ENCODE results near the gene KLHL29. TPM values are rescaled to one million over a fixed set of nuclear protein-coding genes. Genes with fewer than 3 reads are reported as not detected.

The KLHL29 gene
- total RNA-seq, 1 experiment from 2014 or later: 1.9 TPM

DNA sequence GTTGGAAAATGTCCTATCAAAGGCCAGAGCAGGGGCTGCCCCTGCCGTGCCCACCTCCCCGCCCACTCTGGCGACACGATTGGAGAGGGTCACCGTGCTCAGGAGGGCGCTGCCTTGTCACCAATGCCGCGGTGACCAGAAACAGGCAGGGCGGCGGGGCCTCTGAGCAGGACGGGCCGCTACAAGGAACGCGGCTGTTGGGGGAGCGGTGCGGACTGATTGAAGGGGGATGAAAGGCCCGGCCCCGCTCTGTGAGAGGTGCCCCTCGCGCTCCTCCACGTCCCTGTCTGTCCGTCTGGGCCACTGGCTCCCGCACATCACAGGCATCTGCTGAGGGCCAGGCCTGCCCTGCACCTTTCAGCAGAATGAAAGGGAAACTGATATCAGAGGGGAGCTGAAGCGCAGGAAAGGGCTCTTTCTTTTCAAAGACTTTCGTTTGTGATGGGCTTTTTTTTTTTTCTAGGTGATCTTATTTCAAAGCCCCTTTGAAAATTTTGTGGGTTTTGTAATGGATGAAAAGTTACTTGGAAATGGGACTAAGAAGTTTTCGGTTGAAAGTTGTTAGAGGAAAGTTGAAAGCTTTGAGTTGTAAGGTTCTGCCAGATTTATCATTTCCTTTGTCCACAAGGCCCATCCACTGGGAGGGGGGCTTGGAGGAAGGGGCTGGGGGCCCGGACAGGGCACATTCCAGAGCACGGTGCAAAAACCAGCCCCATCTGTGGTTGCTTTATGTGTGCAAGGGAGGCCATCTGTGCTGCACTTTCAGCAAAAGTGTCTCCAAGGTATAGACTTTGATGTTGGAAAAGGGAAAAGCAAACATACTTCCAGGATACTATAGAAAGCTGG, 244.2 kb downstream of the KLHL29 start:
- H3K4me3 ChIP-seq: no peak overlapping the region
- H3K36me3 ChIP-seq: no peaks in the 10 kb centered on the region
- no peak for DNase-seq (ENCODE audit: low read depth in 1 of 2, low spot score in 2 of 2)
- peaks cover 2% of the 10 kb centered on the region; the same call in 1 of the 2 replicates for H3K9me3 ChIP-seq (replicated peaks)
- no peaks in the 10 kb centered on the region for H3K4me1 ChIP-seq (replicated peaks)
- H3K27ac ChIP-seq: no peak overlapping the region
- H3K27me3 ChIP-seq (replicated peaks): no peaks in the 10 kb centered on the region

- Histone ChIP-seq H3K36me3 (no peaks in the 10 kb centered on the region), H3K9me3 (replicated peaks) (no peaks in the 10 kb centered on the region), H3K27me3 (replicated peaks) (no peaks in the 10 kb centered on the region), H3K27ac (no peak overlapping the region), H3K4me3 (no peak overlapping the region), H3K4me1 (replicated peaks) (no peaks in the 10 kb centered on the region)
- DNase-seq (ENCODE audit: low read depth in 1 of 2, low spot score in 2 of 2): no peak
Measured at GRCh38 chr2:23629772-23630480, 244.9 kb downstream of the KLHL29 start.

DNA sequence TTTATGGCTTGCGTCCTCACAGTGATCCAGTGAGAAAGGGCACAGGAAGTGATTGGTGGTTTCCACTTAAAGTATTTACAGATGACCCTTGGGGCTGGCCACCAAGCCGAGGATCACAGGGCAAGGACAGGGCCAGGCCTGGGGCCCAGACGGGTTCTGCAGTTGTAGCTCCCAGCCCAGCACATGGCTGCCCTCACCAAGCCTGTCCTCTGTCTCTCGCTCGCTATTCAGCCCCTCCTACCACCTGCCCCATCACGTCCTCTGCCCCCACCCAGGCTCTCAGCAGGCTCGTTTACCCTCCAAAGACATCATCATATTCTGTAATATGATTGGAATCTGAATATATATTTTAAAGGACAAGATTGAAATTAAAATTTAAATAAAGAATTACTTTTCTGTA, 246.0 kb downstream of the KLHL29 start:
- Histone ChIP-seq H3K9me3 (replicated peaks) (no peaks in the 10 kb centered on the region), H3K4me1 (replicated peaks) (no peaks in the 10 kb centered on the region), H3K4me3 (no peak overlapping the region), H3K36me3 (no peaks in the 10 kb centered on the region), H3K27me3 (replicated peaks) (no peaks in the 10 kb centered on the region), H3K27ac (no peak overlapping the region)
- no peak for DNase-seq (ENCODE audit: low read depth in 1 of 2, low spot score in 2 of 2)

- Histone ChIP-seq H3K27me3 (replicated peaks) (no peaks in the 10 kb centered on the region), H3K9me3 (replicated peaks) (no peaks in the 10 kb centered on the region), H3K36me3 (no peaks in the 10 kb centered on the region), H3K4me1 (replicated peaks) (no peaks in the 10 kb centered on the region), H3K27ac (no peak overlapping the region), H3K4me3 (no peak overlapping the region)
- no peak for DNase-seq (ENCODE audit: low read depth in 1 of 2, low spot score in 2 of 2)
Measured at GRCh38 chr2:23631389-23631788, 246.4 kb downstream of the KLHL29 start.

DNA sequence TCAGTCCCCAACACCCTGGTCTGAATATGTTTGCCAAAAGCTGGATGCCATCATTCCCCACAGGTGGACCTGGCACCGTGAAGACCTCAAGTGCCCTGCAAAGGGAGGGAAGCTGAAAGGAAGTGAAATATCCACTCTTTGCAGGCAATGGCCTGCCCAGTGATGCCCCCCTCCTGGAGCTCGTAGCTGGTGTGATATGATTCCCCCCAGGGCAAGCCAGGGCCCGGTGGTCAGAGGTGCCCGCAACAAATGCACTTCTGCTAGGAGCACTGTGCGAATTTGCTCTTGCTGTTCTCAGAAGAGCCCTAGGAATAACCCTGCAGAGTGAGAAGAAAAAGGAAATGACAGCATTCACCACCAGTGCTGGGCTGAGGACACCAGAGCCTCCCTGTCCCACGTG, 247.4 kb downstream of the KLHL29 start:
- Histone ChIP-seq H3K36me3 (no peaks in the 10 kb centered on the region), H3K9me3 (replicated peaks) (no peaks in the 10 kb centered on the region)

GRCh38 chr2:23632831-23633395, 247.9 kb downstream of the KLHL29 start:
- no peaks in the 10 kb centered on the region for H3K27me3 ChIP-seq (replicated peaks)
- DNase-seq (ENCODE audit: low read depth in 1 of 2, low spot score in 2 of 2): no peak
- H3K4me1 ChIP-seq (replicated peaks): peaks cover 3% of the 10 kb centered on the region; the same call in 1 of the 2 replicates
- H3K9me3 ChIP-seq (replicated peaks): no peaks in the 10 kb centered on the region
- H3K27ac ChIP-seq: no peak overlapping the region
- no peak overlapping the region for H3K4me3 ChIP-seq
- H3K36me3 ChIP-seq: no peaks in the 10 kb centered on the region

More for the DNA sequence above, 247.4 kb downstream of the KLHL29 start:
- Histone ChIP-seq H3K4me3 (no peak overlapping the region), H3K27ac (no peak overlapping the region), H3K4me1 (replicated peaks) (peaks cover 3% of the 10 kb centered on the region; the same call in 1 of the 2 replicates), H3K27me3 (replicated peaks) (no peaks in the 10 kb centered on the region)
- no peak for DNase-seq (ENCODE audit: low read depth in 1 of 2, low spot score in 2 of 2)

- H3K36me3 ChIP-seq: no peaks in the 10 kb centered on the region
- H3K27me3 ChIP-seq (replicated peaks): no peaks in the 10 kb centered on the region
- H3K4me3 ChIP-seq: no peak overlapping the region
- peaks cover 3% of the 10 kb centered on the region; the same call in 1 of the 2 replicates for H3K4me1 ChIP-seq (replicated peaks)
- H3K27ac ChIP-seq: no peak overlapping the region
- no peak for DNase-seq (ENCODE audit: low read depth in 1 of 2, low spot score in 2 of 2)
- no peaks in the 10 kb centered on the region for H3K9me3 ChIP-seq (replicated peaks)
Measured at GRCh38 chr2:23633966-23634365, 249.0 kb downstream of the KLHL29 start.

- DNase-seq (ENCODE audit: low read depth in 1 of 2, low spot score in 2 of 2): no peak
- H3K27me3 ChIP-seq (replicated peaks): no peaks in the 10 kb centered on the region
- H3K4me3 ChIP-seq: no peak overlapping the region
- no peak overlapping the region for H3K27ac ChIP-seq
- H3K36me3 ChIP-seq: no peaks in the 10 kb centered on the region
- peaks cover 3% of the 10 kb centered on the region; the same call in 1 of the 2 replicates for H3K4me1 ChIP-seq (replicated peaks)
- no peaks in the 10 kb centered on the region for H3K9me3 ChIP-seq (replicated peaks)
Measured at GRCh38 chr2:23635442-23636340, 250.7 kb downstream of the KLHL29 start.

DNA sequence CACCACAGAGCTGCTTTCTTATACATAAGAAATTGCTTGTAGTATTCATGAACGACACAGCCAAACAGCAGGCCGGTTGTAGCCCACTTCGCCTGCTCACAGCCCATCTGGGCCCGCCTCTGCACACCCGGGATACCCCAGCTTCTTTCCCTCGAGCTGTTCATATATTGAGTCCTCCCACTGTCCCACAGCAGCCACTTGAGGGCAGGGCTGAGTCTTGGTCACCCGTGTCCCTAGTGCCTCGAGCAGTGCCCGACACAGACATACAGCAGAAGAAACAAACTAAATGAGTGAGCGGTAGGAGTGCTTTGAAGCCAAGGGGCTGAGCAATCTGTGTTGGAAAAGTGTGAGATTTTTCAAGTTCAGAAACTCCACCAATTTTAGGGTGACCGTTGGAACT, 251.4 kb downstream of the KLHL29 start:
- Histone ChIP-seq H3K36me3 (no peaks in the 10 kb centered on the region), H3K4me1 (replicated peaks) (peaks cover 3% of the 10 kb centered on the region; the same call in 1 of the 2 replicates), H3K27me3 (replicated peaks) (no peaks in the 10 kb centered on the region), H3K27ac (no peak overlapping the region), H3K4me3 (no peak overlapping the region), H3K9me3 (replicated peaks) (no peaks in the 10 kb centered on the region)
- DNase-seq (ENCODE audit: low read depth in 1 of 2, low spot score in 2 of 2): no peak

- no peaks in the 10 kb centered on the region for H3K9me3 ChIP-seq (replicated peaks)
- no peaks in the 10 kb centered on the region for H3K27me3 ChIP-seq (replicated peaks)
- H3K27ac ChIP-seq: no peak overlapping the region
- H3K4me3 ChIP-seq: no peak overlapping the region
- peaks cover 3% of the 10 kb centered on the region; the same call in 1 of the 2 replicates for H3K4me1 ChIP-seq (replicated peaks)
- H3K36me3 ChIP-seq: no peaks in the 10 kb centered on the region
- no peak for DNase-seq (ENCODE audit: low read depth in 1 of 2, low spot score in 2 of 2)
Measured at GRCh38 chr2:23637011-23637778, 252.2 kb downstream of the KLHL29 start.

- Histone ChIP-seq H3K27me3 (replicated peaks) (no peaks in the 10 kb centered on the region), H3K4me3 (no peak overlapping the region), H3K27ac (no peak overlapping the region), H3K4me1 (replicated peaks) (peaks cover 3% of the 10 kb centered on the region; the same call in 1 of the 2 replicates), H3K9me3 (replicated peaks) (no peaks in the 10 kb centered on the region), H3K36me3 (no peaks in the 10 kb centered on the region)
- no peak for DNase-seq (ENCODE audit: low read depth in 1 of 2, low spot score in 2 of 2)
Measured at GRCh38 chr2:23639406-23639982, 254.5 kb downstream of the KLHL29 start.

DNA sequence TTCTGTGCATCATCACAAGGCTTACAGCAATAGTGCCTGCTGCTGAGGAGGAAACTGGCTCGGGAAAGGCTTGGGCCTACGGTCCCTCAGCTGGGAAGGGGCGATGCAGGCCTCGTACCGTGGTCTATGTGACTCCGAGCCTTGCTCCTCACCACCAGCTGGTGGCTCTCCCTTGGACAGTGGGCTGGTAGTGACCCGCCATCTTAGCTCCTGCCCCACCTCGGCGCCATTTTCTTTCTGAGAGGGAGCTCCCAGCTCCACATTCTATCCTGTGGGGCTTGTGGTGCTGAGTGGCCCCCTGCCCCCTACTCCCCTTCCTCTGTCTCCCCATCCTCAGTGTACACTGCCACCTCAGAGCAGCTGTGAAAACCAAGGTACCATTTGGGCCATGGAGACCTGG, 255.7 kb downstream of the KLHL29 start:
- H3K9me3 ChIP-seq (replicated peaks): no peaks in the 10 kb centered on the region
- H3K27me3 ChIP-seq (replicated peaks): no peaks in the 10 kb centered on the region
- DNase-seq (ENCODE audit: low read depth in 1 of 2, low spot score in 2 of 2): no peak
- H3K27ac ChIP-seq: no peak overlapping the region
- H3K4me3 ChIP-seq: no peak overlapping the region
- H3K4me1 ChIP-seq (replicated peaks): peaks cover 3% of the 10 kb centered on the region; the same call in 1 of the 2 replicates
- no peaks in the 10 kb centered on the region for H3K36me3 ChIP-seq

Data from SJSA1 (cell line).